B cell (primary cell): ENCODE results near the gene AGFG2. TPM values are rescaled to one million over a fixed set of nuclear protein-coding genes. Genes with fewer than 3 reads are reported as not detected.

ENCODE experiments used
- ATAC-seq: fragments of 200-7000 bp; cut with Tn5 transposase; one replicate; pipeline ENCODE4 v1.10.0; 2021; ENCODE audit warnings: low read depth, mild to moderate bottlenecking, moderate number of reproducible peaks, moderate library complexity
- CTCF ChIA-PET: fragments of 350-600 bp; sonication (Branson Sonifier 250); formaldehyde crosslinking; loops from one replicate; lab custom pipeline; 2021; ENCODE audit warnings: antibody characterized with exemption, inconsistent platforms; lab: Charles Lee
- POLR2A ChIA-PET: fragments of 350-600 bp; sonication (Branson Sonifier 250); formaldehyde crosslinking; loops from one replicate; lab custom pipeline; 2021; ENCODE audit warnings: antibody characterized with exemption; lab: Charles Lee
- DNase-seq: peaks from one replicate; pipeline ENCODE4 v3.0.0; 2013
- H2AFZ ChIP-seq: 2 replicates; pipeline ENCODE4 v1.6.1; 2012; ENCODE audit warnings: mild to moderate bottlenecking, low read depth, low read length; ENCODE audit not compliant: insufficient read depth, poor library complexity, severe bottlenecking
- H3K27ac ChIP-seq, 2 donors: 1 replicate in 1 of 2; 2 replicates in 1 of 2; pipeline ENCODE4 v1.5.1; 2012 to 2013; ENCODE audit warnings: low read length in 2 of 2, mild to moderate bottlenecking in 2 of 2, moderate library complexity in 1 of 2
- H3K27me3 ChIP-seq, 4 experiments: fragments of 200-600 bp in 1 of 4; sonication (generic) in 1 of 4; replicated peaks in 1 of 4; 1 replicate in 2 of 4; 2 replicates in 2 of 4; pipeline versions ENCODE4 v1.6.1 to v1.7.0; 2013 to 2016; ENCODE audit warnings: low read length in 3 of 4, mild to moderate bottlenecking in 2 of 4, mixed read lengths in 1 of 4, moderate library complexity in 1 of 4; ENCODE audit not compliant: insufficient read depth in 4 of 4, control insufficient read depth in 3 of 4; ENCODE audit errors: control extremely low read depth in 1 of 4
- H3K36me3 ChIP-seq, 2 experiments: replicated peaks in 1 of 2; 1 replicate in 1 of 2; 2 replicates in 1 of 2; pipeline versions ENCODE4 v1.6.1 to v1.7.1; 2013; ENCODE audit warnings: low read length in 1 of 2; ENCODE audit not compliant: insufficient read depth in 2 of 2, control insufficient read depth in 1 of 2; ENCODE audit errors: control extremely low read depth in 1 of 2, extremely low read depth in 1 of 2
- H3K4me1 ChIP-seq, 2 donors: fragments of 200-600 bp in 1 of 2; sonication (generic) in 1 of 2; 1 replicate in 1 of 2; 2 replicates in 1 of 2; pipeline versions ENCODE4 v1.5.1 to v1.6.1; 2013 to 2017; ENCODE audit warnings: low read length in 2 of 2; ENCODE audit not compliant: control insufficient read depth in 2 of 2, insufficient read depth in 2 of 2
- H3K4me2 ChIP-seq: replicated peaks from 2 replicates; pipeline ENCODE3; 2012; ENCODE audit warnings: mild to moderate bottlenecking, low read depth, low read length; ENCODE audit not compliant: poor library complexity, severe bottlenecking
- H3K4me3 ChIP-seq, 5 experiments: fragments of 200-600 bp in 1 of 5; sonication (generic) in 1 of 5; 1 replicate in 3 of 5; 2 replicates in 2 of 5; pipeline versions ENCODE4 v1.5.1 to v1.7.0; 2011 to 2016; ENCODE audit warnings: low read length in 4 of 5, mild to moderate bottlenecking in 4 of 5, low read depth in 2 of 5, control low read depth in 1 of 5, moderate library complexity in 1 of 5; ENCODE audit not compliant: insufficient read depth in 1 of 5; ENCODE audit errors: control extremely low read depth in 1 of 5, extremely low read depth in 1 of 5
- H3K79me2 ChIP-seq: fragments of 200-600 bp; sonication (generic); one replicate; pipeline ENCODE4 v1.6.0; 2016; ENCODE audit warnings: low read length; ENCODE audit not compliant: control insufficient read depth, insufficient read depth
- H3K9ac ChIP-seq: fragments of 200-600 bp; sonication (generic); 2 replicates; pipeline ENCODE4 v1.6.1; 2017; ENCODE audit warnings: mild to moderate bottlenecking, low read length, moderate library complexity
- H3K9me3 ChIP-seq, 3 donors: one replicate each; pipeline versions ENCODE4 v1.6.1 to v1.7.1; 2013; ENCODE audit warnings: low read length in 2 of 3; ENCODE audit not compliant: control insufficient read depth in 2 of 3, insufficient read depth in 1 of 3; ENCODE audit errors: control extremely low read depth in 1 of 3
- H4K20me1 ChIP-seq: 2 replicates; pipeline ENCODE4 v1.6.0; 2012; ENCODE audit warnings: mild to moderate bottlenecking, low read length; ENCODE audit not compliant: insufficient read depth, control insufficient read depth, poor library complexity, severe bottlenecking
- H3K27ac Mint-ChIP-seq: one replicate; pipeline ENCODE4 v1.8.0; 2021; ENCODE audit warnings: mixed read lengths
- H3K27me3 Mint-ChIP-seq: one replicate; pipeline ENCODE4 v1.8.0; 2021; ENCODE audit warnings: mixed read lengths
- H3K4me1 Mint-ChIP-seq: one replicate; pipeline ENCODE4 v1.8.0; 2021; ENCODE audit warnings: mixed read lengths
- H3K4me3 Mint-ChIP-seq: one replicate; pipeline ENCODE4 v1.8.0; 2021; ENCODE audit warnings: mixed read lengths
- H3K9me3 Mint-ChIP-seq: one replicate; pipeline ENCODE4 v1.8.0; 2022; ENCODE audit warnings: mixed read lengths; ENCODE audit not compliant: insufficient read depth
- CTCF ChIP-seq: fragments of 200-600 bp; IDR thresholded peaks from one replicate; pipeline ENCODE4 v1.8.0; 2022; ENCODE audit warnings: antibody characterized with exemption, mild to moderate bottlenecking
- EZH2 ChIP-seq: IDR thresholded peaks from 2 replicates; pipeline ENCODE4 v1.6.1; 2012; ENCODE audit warnings: borderline replicate concordance, low read depth, mild to moderate bottlenecking, moderate library complexity, low read length; ENCODE audit not compliant: insufficient read depth, poor library complexity, severe bottlenecking
- WGBS: methylation state at CpG from one replicate; pipeline ENCODE4 v1.1.5; 2013; ENCODE audit warnings: missing lambda C conversion rate; ENCODE audit not compliant: insufficient coverage; 5-methylcytosine and 5-hydroxymethylcytosine counted together
- intact Hi-C: fragments of 100-400 bp; cut with micrococcal nuclease; formaldehyde crosslinking; loops from one replicate; pipeline ENCODE4 v1.10.0; 2022
- polyA plus RNA-seq: library from polyadenylated mRNA; depleted of rRNA; stranded (reverse); fragments of >200 nt; gene quantifications from 2 replicates; pipeline ENCODE4 v1.2.3, GENCODE V29; 2012
- total RNA-seq, 2 donors: library from RNA; stranded (reverse); fragments of 120-200 nt in 1 of 2; gene quantifications; 1 replicate in 1 of 2; 2 replicates in 1 of 2; pipeline versions ENCODE4 v1.2.3 to v1.2.4, GENCODE V29; 2013 to 2022

The AGFG2 gene
- total and polyA plus RNA-seq, 2 donors (not counting 1 experiment from before 2014, with no cell fraction given), result 11.0 TPM

GRCh38 chr7:100553032-100553431 lies 14.0 kb downstream of the AGFG2 start:
- H3K4me2 ChIP-seq, result no peak overlapping the region
- ChIA-PET POLR2A (no interaction called here), CTCF (interaction anchor here (1.3 to 2.2 kb wide), 2 partner anchors 11 to 84 kb away, joined by 3 to 9 read pairs; no protein-coding TSS in a partner anchor)
- H3K27me3 ChIP-seq, result no peaks in the 10 kb centered on the region
- peaks cover 0 to 18% of the 10 kb centered on the region in 2 experiments for H3K36me3 ChIP-seq
- no peak overlapping the region for H2AFZ ChIP-seq
- no peak overlapping the region for H3K4me3 Mint-ChIP-seq
- ATAC-seq (no peak), DNase-seq (no peak)
- H3K4me3 ChIP-seq, result no peak overlapping the region
- H3K4me1 ChIP-seq, result peaks cover 9 to 22% of the 10 kb centered on the region in 2 donors
- no peaks in the 10 kb centered on the region for H3K27me3 Mint-ChIP-seq
- no peak for TF ChIP-seq EZH2
- no peak for TF ChIP-seq CTCF
- WGBS, result 94% methylated on average over 3 of the region's 3 CpGs
- H3K27ac Mint-ChIP-seq, result no peak overlapping the region
- no peaks in the 10 kb centered on the region for H3K9me3 Mint-ChIP-seq
- H3K79me2 ChIP-seq, result peaks cover 7% of the 10 kb centered on the region
- H3K27ac ChIP-seq, result no peak overlapping the region
- intact Hi-C loops, result no loop called here
- H4K20me1 ChIP-seq, result no peaks in the 10 kb centered on the region
- H3K9ac ChIP-seq, result no peak overlapping the region
- H3K9me3 ChIP-seq, result peaks cover 0 to 3% (median 0%) of the 10 kb centered on the region in 3 donors
- H3K4me1 Mint-ChIP-seq, result peaks cover 14% of the 10 kb centered on the region

- peaks cover 3% of the 10 kb centered on the region for H3K79me2 ChIP-seq
- DNase-seq (no peak), ATAC-seq (no peak)
- peaks cover 0 to 18% of the 10 kb centered on the region in 2 experiments for H3K36me3 ChIP-seq
- intact Hi-C loops, result no loop called here
- peaks cover 4 to 9% of the 10 kb centered on the region in 2 donors for H3K4me1 ChIP-seq
- CTCF ChIA-PET, result interaction anchor here (0.8 to 1.4 kb wide), 5 partner anchors 11 to 136 kb away, joined by 3 to 6 read pairs (median 3); no protein-coding TSS in a partner anchor
- H3K9ac ChIP-seq, result no peak overlapping the region
- POLR2A ChIA-PET, result interaction anchor here (0.6 kb wide), 1 partner anchor 256 kb away, joined by 3 read pairs; no protein-coding TSS in a partner anchor
- WGBS, result 94% methylated on average over 5 of the region's 5 CpGs
- no peaks in the 10 kb centered on the region for H3K27me3 Mint-ChIP-seq
- no peaks in the 10 kb centered on the region for H3K27me3 ChIP-seq
- peaks cover 5% of the 10 kb centered on the region for H3K4me1 Mint-ChIP-seq
- H3K27ac ChIP-seq, result no peak overlapping the region
- H3K27ac Mint-ChIP-seq, result no peak overlapping the region
- H2AFZ ChIP-seq, result no peak overlapping the region
- H3K9me3 Mint-ChIP-seq, result no peaks in the 10 kb centered on the region
- no peaks in the 10 kb centered on the region for H3K9me3 ChIP-seq
- no peak overlapping the region for H3K4me2 ChIP-seq
- TF ChIP-seq CTCF, result no peak
- TF ChIP-seq EZH2, result no peak
- no peak overlapping the region for H3K4me3 Mint-ChIP-seq
- H4K20me1 ChIP-seq, result no peaks in the 10 kb centered on the region
- no peak overlapping the region for H3K4me3 ChIP-seq
These were observed 16.7 kb downstream of the AGFG2 start for GRCh38 chr7:100555701-100556100.
